GM08714 (cell line): ENCODE measurements around the gene REN.

Experiments
- H3K4me3 ChIP-seq: fragments of 200-500 bp; sonication (Bioruptor generic); 2 replicates; pipeline ENCODE4 v1.5.1; 2014; ENCODE audit warnings: mild to moderate bottlenecking, low read length, inconsistent platforms
- ZNF274 ChIP-seq: IDR thresholded peaks from 2 replicates; pipeline ENCODE4 v1.6.1; 2012; ENCODE audit warnings: mild to moderate bottlenecking, low read depth, low read length

REN gene

DNA sequence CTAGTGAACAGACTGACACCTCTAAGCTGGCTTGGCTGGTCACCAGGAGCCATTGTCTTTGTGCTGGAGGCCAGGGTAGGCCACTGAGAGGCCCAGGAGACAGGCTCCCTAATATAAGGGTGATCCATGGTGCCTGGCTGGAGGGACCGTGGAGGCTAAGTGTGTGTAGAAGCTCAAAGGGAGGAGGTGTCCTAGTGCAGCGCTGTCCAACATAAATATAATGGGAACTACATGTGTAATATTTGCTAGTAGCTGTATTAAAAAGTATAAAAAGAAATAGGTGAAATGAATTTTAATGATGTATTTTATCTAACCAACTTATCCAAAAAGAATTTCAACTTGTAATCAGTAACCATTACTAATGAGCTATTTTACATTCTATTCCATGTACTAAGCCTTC, 58.2 kb downstream of the REN start:
- no peak for TF ChIP-seq ZNF274
- no peak overlapping the region for H3K4me3 ChIP-seq

- no peak for TF ChIP-seq ZNF274
- no peak overlapping the region for H3K4me3 ChIP-seq
Measured at GRCh38 chr1:204106825-204107224, 59.3 kb downstream of the REN start.

DNA sequence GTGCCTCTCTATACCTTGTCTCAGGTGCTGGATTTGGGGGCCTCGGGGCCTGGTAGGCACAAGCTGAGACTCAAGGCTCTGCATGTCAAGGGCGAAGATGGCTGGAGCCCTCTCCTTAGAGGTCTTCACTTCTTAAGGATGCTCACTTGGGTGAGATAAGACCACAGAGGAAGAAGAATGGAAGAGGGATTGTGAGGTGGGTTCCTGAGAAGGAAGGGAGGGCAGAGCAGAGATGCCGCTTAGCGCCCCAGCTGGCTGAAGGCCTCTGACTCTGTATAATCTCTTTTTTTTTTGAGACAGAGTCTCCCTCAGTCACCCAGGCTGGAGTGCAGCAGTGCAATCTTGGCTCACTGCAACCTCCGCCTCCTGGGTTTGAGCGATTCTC, 61.0 kb downstream of the REN start:
- no peak overlapping the region for H3K4me3 ChIP-seq
- no peak for TF ChIP-seq ZNF274
